ENCODE measurements around the gene KRABD2.
"Not testable (repeated sequence)": the region's sequence is repeated elsewhere in the genome, so short reads cannot be mapped to it uniquely, and the experiment has no call there.

Gene KRABD2

DNA sequence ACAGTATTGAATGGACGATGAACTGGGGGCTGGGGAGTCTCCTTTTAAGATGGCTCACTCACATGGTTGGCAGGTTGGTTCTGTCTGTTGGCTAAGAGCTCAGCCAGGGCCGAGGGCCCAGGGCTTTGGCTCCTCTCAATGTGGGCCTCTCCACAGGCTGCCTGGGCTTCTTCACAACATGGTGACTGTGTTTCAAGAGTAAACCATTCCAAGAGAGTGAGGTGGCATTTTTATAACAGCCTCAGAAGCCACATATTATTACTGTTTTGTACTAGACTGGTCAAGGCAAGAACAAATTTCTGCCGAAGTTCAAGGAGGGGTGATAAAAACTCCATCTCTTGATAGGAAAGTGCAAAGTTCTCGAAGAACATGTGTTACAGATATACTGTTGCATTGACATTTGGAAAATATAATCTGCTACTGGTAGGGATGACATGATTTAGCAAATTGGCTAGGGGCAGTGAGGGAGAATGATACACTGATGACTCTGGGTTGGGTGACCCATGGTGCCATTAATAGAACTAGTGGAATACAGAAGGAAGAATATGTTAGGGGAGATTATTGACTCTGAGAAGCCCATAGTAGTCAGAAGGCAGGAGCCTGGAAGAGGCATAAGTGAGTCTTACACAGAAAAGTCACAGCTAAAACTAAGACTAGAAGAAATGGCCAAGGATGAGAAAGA is 13.7 kb downstream of the KRABD2 start:
- Mint-ChIP-seq H3K4me3 (no peak overlapping the region), H3K4me1 (peaks cover 6 to 7% of the 10 kb centered on the region in 2 donors), H3K36me3 (peaks cover 3 to 4% of the 10 kb centered on the region in 2 donors), H3K9me3 (no peaks in the 10 kb centered on the region), H3K27ac (no peak overlapping the region), H3K27me3 (no peaks in the 10 kb centered on the region)
- ATAC-seq (replicated peaks) (no peak), DNase-seq (no peak)

DNA sequence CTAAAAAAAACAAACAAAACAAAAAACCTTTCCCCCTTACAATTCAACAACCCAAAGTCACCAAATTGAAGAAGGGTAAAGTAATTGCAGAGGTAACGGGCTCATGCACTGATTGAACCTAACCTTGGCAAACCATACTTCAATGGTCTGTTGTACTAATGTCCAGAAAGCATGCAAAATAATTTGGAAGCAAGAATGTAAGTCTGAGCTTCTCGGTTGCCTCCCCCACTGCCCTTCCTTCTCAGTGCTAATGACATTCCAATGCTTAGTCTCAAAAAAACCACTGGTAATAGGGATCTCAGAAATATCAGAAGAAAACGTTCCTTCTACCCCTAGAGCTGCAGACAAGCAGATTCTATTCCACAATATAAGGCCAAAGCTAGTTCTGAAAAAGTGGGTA is 15.8 kb downstream of the KRABD2 start:
- H3K9me3 Mint-ChIP-seq: no peaks in the 10 kb centered on the region
- H3K27me3 Mint-ChIP-seq: no peaks in the 10 kb centered on the region
- peaks cover 0 to 4% of the 10 kb centered on the region in 2 donors for H3K36me3 Mint-ChIP-seq
- ATAC-seq (replicated peaks) (no peak), DNase-seq (no peak)
- H3K4me1 Mint-ChIP-seq: peaks cover 6 to 7% of the 10 kb centered on the region in 2 donors
- no peak overlapping the region for H3K27ac Mint-ChIP-seq
- no peak overlapping the region for H3K4me3 Mint-ChIP-seq

DNA sequence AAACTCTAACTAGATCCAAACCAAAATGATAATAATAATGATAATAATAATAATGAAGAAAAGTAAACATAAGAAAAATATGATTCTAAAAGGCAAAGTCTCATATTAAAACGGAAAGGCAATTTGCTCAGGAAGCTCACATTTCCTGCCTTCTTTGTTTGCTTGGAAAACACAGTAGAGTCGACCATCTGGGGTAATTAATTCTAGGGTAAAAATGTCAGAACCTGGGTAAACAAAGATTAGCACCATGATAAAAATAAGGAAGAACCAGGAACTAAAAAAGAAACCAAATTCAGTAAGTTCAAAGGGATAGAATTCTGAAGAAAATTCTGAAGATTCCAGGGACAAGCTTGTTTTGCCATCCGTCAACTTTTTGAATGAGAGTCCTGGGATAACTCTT is 16.2 kb downstream of the KRABD2 start:
- Mint-ChIP-seq H3K27me3 (no peaks in the 10 kb centered on the region), H3K9me3 (no peaks in the 10 kb centered on the region), H3K27ac (no peak overlapping the region), H3K4me3 (no peak overlapping the region), H3K4me1 (peaks cover 6 to 7% of the 10 kb centered on the region in 2 donors), H3K36me3 (peaks cover 0 to 4% of the 10 kb centered on the region in 2 donors)
- ATAC-seq (replicated peaks) (no peak), DNase-seq (no peak)

DNA sequence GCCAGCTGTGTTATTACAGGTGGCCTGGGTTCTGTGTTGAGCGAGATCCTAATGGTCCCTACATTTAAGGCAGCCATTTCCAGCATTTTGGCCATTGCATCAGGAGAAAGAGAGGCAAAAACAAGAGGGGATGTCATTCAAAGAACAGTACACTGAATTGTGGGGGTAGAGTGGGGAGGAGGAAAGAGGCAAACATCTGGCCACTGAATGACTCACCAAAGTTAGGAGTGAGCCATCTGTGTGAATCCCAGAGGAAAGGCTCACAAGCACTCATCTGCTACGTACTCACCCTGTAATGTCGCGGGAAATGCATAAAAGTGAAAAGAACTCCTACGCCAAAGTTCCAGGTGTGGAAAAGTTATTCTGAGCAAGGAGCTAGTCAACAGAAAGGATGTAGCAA is 16.7 kb downstream of the KRABD2 start:
- Mint-ChIP-seq H3K9me3 (no peaks in the 10 kb centered on the region), H3K4me3 (no peak overlapping the region), H3K4me1 (peaks cover 6 to 7% of the 10 kb centered on the region in 2 donors), H3K27ac (no peak overlapping the region), H3K27me3 (no peaks in the 10 kb centered on the region), H3K36me3 (peaks cover 0 to 4% of the 10 kb centered on the region in 2 donors)
- peak in 1 of 2 donors; percentile 58 for ATAC-seq (replicated peaks)
- DNase-seq: no peak

DNA sequence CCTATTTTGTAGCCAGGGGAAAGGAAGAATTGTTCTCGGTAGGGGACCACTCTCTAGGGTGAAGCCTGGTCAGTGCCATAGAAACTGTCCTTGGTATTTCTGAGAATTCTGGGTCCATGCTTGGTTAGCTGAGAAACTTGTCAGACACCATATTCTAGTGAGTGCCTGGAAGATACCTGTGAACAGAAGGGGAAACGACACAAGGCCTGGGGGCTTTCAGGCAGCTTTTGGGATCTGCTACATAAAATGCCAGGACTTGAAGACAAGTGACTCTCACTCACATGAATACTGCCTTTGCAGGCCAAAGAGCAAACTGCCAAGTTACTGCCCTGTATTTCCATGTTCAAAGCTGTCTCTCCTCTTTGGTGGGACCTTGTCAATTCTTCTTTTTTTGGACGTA is 18.6 kb downstream of the KRABD2 start:
- no peaks in the 10 kb centered on the region for H3K27me3 Mint-ChIP-seq
- no peak overlapping the region for H3K27ac Mint-ChIP-seq
- ATAC-seq (replicated peaks): no peak
- peaks cover 7 to 11% of the 10 kb centered on the region in 2 donors for H3K4me1 Mint-ChIP-seq
- no peak for DNase-seq
- no peaks in the 10 kb centered on the region for H3K9me3 Mint-ChIP-seq
- H3K4me3 Mint-ChIP-seq: no peak overlapping the region
- H3K36me3 Mint-ChIP-seq: peaks cover 0 to 2% of the 10 kb centered on the region in 2 donors

DNA sequence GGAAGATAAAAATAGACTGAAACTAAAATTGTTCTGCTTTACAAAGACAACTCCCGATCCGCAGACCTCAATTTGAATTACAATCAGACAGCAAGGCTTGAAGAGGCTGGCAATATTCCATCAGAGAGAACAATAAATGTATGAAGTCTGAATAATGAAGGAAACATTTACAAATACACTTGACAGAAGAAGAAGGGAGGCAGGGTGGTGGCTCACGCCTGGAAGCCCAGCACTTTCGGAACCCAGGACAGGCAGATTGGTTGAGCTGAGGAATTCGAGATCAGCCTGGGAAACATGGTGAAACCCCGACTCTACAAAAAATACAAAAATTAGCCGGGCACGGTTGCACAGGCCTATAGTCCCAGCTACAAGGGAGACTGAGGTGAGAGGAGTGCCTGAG is 22.3 kb downstream of the KRABD2 start:
- Mint-ChIP-seq H3K4me1 (peaks cover 0 to 5% of the 10 kb centered on the region in 2 donors), H3K9me3 (no peaks in the 10 kb centered on the region), H3K27ac (no peak overlapping the region), H3K4me3 (no peak overlapping the region), H3K27me3 (peaks cover 5 to 11% of the 10 kb centered on the region in 2 donors), H3K36me3 (peaks cover 0 to 2% of the 10 kb centered on the region in 2 donors)
- no peak for DNase-seq
- no peak for ATAC-seq (replicated peaks)

DNA sequence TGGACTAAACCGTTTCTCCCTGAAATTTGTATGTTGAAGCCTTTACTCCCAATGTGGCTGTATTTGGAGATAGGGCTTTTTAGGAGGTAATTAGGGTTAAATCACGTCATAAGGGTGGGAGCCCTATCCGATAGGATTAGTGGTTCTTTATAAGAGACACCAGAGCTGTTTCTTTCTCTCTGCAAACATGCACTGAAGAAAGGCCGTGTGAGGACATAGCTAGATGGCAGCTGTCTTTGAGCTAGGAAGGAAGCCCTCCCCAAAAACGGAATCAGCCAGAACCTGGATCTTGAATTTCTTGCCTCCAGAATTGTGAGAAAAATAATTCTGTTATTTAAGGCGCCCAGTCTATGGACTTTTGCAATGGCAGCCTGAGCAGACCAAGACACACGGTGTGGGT is 22.8 kb downstream of the KRABD2 start:
- ATAC-seq (replicated peaks) (no peak), DNase-seq (no peak)
- H3K27me3 Mint-ChIP-seq: peaks cover 5 to 11% of the 10 kb centered on the region in 2 donors
- no peaks in the 10 kb centered on the region for H3K9me3 Mint-ChIP-seq
- no peak overlapping the region for H3K27ac Mint-ChIP-seq
- peaks cover 0 to 5% of the 10 kb centered on the region in 2 donors for H3K4me1 Mint-ChIP-seq
- H3K36me3 Mint-ChIP-seq: peaks cover 0 to 2% of the 10 kb centered on the region in 2 donors
- H3K4me3 Mint-ChIP-seq: no peak overlapping the region

DNA sequence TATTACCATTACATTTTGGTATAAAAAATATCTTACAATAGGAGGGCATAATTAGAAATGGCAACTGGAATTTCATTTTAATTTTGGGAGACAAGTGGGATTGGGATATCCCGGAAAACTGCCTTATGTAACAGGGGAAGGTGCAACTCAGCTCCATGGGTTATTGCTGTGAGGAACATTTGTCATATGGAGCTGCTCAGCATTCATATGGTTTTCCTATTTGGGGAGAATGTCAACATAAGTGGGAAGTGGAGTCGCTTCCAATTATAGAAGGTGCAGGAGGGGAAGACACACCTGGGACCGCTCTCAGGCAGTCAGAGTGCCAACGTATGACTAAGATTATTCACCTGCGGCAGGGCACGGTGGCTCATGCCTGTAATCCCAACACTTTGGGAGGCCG is 26.2 kb downstream of the KRABD2 start:
- Mint-ChIP-seq H3K9me3 (no peaks in the 10 kb centered on the region), H3K4me1 (peaks cover 0 to 5% of the 10 kb centered on the region in 2 donors), H3K27ac (no peak overlapping the region), H3K27me3 (peaks cover 26 to 31% of the 10 kb centered on the region in 2 donors), H3K4me3 (no peak overlapping the region), H3K36me3 (no peaks in the 10 kb centered on the region)
- no peak for DNase-seq
- ATAC-seq (replicated peaks): no peak

DNA sequence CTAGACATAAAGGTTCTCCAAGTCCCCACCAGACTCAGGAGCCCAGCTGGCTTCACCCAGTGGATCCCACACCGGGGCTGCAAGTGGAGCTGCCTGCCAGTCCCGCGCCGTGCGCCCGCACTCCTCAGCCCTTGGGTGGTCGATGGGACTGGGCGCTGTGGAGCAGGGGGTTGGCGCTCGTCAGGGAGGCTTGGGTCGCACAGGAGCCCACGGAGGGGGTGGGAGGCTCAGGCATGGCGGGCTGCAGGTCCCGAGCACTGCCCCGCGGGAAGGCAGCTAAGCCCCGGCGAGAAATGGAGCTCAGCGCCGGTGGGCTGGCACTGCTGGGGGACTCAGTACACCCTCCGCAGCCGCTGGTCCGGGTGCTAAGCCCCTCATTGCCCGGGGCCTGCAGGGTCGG is 29.5 kb downstream of the KRABD2 start:
- not testable (repeated sequence) for H3K27ac Mint-ChIP-seq; H3K4me1 Mint-ChIP-seq; ATAC-seq (replicated peaks); H3K9me3 Mint-ChIP-seq; H3K4me3 Mint-ChIP-seq; DNase-seq; H3K36me3 Mint-ChIP-seq
- H3K27me3 Mint-ChIP-seq: peaks cover 27 to 40% of the 10 kb centered on the region in 2 donors

DNA sequence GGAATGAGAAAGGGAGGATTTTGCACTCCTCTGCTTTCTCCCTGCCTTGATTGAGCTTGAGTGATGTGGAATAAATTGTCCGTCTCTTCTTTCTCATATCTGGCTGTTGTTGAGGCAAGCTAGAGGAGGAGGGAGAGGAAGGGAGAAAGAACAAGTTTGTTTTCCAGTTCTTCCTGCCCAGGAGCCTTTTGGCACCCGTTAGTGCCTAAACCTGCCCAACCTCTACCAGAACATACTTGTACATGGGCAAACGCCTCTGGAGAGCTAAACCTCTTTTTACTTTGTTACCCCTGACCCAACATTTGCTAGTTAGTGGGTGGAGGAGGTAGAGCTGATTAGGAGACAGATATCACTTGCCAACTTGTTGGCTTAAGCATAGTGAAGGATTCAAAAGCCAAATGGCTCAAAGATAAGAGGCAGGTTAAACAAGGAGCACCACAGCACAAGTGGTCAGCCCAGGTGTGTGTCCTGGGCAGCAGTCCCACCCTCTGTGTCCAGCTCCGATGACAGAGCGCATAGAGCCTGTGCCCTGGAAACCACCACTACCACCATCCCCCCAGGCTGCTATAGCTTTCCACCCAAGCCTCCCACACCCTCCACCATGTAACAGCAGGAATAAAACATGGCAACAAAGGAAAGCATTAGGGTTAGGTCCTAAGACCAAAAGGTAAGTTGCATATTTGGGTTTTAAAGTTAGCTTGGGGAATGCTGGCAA is 30.4 kb downstream of the KRABD2 start:
- no peak overlapping the region for H3K4me3 Mint-ChIP-seq
- peaks cover 27 to 40% of the 10 kb centered on the region in 2 donors for H3K27me3 Mint-ChIP-seq
- H3K4me1 Mint-ChIP-seq: no peaks in the 10 kb centered on the region
- H3K9me3 Mint-ChIP-seq: no peaks in the 10 kb centered on the region
- H3K27ac Mint-ChIP-seq: no peak overlapping the region
- DNase-seq (no peak), ATAC-seq (replicated peaks) (no peak)
- H3K36me3 Mint-ChIP-seq: no peaks in the 10 kb centered on the region

DNA sequence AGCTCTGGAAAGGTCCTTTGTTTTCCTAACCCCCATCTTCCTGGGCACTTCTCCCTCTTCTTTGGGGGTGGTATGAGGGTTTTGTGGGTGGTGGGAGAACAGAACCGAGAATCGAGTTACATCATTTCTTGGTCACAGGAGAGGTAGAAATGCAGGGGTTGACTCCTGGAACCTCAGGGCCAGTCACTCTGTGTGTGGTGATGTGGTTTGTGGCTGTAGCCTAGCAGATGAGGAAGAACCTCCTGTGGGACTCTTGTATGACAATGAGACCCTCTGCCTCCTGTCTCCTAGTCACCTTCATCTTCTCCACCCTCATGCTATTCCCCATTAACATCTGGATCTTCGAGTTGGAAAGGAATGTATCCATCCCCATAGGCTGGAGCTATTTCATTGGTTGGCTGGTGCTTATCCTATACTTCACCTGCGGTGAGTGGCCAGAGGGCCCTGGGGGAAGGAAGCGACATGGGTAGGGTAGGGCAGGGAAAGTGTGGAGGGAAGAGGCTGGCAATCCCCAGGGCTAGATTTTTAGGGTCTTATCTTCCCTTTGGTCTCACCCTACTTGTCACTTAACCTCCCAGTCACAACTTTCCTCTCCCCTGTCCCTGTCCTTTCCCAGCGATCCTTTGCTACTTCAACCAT is 31.3 kb downstream of the KRABD2 start:
- no peaks in the 10 kb centered on the region for H3K36me3 Mint-ChIP-seq
- ATAC-seq (replicated peaks) (peak; percentile 45 to 53), DNase-seq (no peak)
- H3K9me3 Mint-ChIP-seq: no peaks in the 10 kb centered on the region
- no peak overlapping the region for H3K27ac Mint-ChIP-seq
- no peaks in the 10 kb centered on the region for H3K4me1 Mint-ChIP-seq
- H3K27me3 Mint-ChIP-seq: peaks cover 27 to 36% of the 10 kb centered on the region in 2 donors
- no peak overlapping the region for H3K4me3 Mint-ChIP-seq

DNA sequence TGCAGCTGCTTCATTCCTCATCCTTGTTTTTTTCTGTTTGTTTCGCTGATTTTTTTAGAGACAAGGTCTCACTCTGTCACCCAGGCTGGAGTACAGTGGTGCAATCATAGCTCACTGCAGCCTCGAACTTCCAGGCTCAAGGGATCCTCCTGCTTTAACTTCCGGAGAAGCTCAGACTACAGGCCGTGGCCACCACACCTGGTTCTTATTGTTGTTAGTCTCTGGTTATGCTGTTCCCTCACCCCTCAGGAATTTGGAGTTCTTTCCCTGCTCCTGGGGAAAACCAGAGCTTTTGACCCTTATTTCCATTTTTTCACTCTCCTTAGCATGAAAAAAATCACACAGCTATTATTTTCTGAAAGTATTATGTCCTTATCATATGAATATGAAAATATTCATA is 35.0 kb downstream of the KRABD2 start:
- DNase-seq: no peak

DNA sequence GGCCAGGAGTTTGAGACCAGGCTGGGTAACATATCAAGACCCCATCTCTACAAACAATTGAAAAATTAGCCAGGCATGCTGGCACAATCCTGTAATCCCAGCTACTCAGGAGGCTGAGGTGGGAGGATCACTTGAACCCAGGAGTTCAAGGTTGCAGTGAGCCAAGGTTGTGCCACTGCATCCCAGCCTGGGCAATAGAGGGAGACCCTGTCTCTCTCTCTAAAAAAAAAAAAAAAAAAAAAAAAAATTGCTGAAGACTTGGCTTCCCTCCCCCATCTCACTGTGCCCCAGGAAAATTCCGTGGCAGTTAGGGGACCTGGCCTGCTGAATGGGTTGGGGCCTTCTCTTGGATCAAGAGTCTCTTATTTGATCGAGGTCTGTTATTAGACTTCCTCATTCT is 37.0 kb downstream of the KRABD2 start, which contains the start of gene ODF4:
Gene ODF4 (plus strand): TSS at position 301 of the 400 bp plus-strand sequence. CDS start 212 bp downstream, outside the sequence.
- H3K9me3 Mint-ChIP-seq: no peaks in the 10 kb centered on the region
- peaks cover under 1 to 6% of the 10 kb centered on the region in 2 donors for H3K27me3 Mint-ChIP-seq
- peaks cover 8 to 13% of the 10 kb centered on the region in 2 donors for H3K4me1 Mint-ChIP-seq
- no peak within 1 kb of the TSS for H3K4me3 Mint-ChIP-seq
- no peaks in the 10 kb centered on the region for H3K36me3 Mint-ChIP-seq
- no peak within 1 kb of the TSS for H3K27ac Mint-ChIP-seq
- DNase-seq (no peak), ATAC-seq (replicated peaks) (no peak)

More for the DNA sequence above, 35.0 kb downstream of the KRABD2 start:
- Mint-ChIP-seq H3K9me3 (no peaks in the 10 kb centered on the region), H3K4me3 (no peak overlapping the region), H3K27me3 (peaks cover 15 to 19% of the 10 kb centered on the region in 2 donors), H3K27ac (no peak overlapping the region), H3K36me3 (no peaks in the 10 kb centered on the region), H3K4me1 (peaks cover 8 to 13% of the 10 kb centered on the region in 2 donors)
- no peak for ATAC-seq (replicated peaks)

DNA sequence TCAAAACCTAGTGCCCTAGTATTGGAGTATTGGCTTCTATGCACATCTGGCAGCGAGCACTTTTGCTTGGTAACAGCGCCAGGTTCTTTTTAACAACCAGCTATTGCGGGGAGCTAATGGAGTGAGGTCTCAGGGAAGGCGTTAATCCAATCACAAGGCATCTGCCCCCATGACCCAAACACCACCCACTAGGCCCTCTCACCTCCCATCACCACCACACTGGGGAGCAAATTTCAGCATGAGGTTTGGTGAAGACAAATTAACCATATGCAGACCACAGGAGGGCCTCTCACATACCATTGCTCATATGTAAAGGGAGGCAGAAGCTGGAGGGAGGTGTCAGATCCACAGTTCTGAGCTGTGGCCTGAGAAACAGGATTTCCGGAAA is 37.8 kb downstream of the KRABD2 start:
- H3K27ac Mint-ChIP-seq: no peak overlapping the region
- DNase-seq: no peak
- H3K9me3 Mint-ChIP-seq: no peaks in the 10 kb centered on the region
- H3K36me3 Mint-ChIP-seq: no peaks in the 10 kb centered on the region
- peaks cover 0 to 6% of the 10 kb centered on the region in 2 donors for H3K27me3 Mint-ChIP-seq
- no peak overlapping the region for H3K4me3 Mint-ChIP-seq
- peaks cover 8 to 13% of the 10 kb centered on the region in 2 donors for H3K4me1 Mint-ChIP-seq
- ATAC-seq (replicated peaks): no peak

Data from stimulated activated naive B cell treated with anti-CD40 and anti-IgM and Interleukin-4, amounts not matched to agents 10 μg/mL and 1 μg/mL and 100 μg/mL, for 72 hours (primary cell).